OCI-LY1 (cell line): Measurements from ENCODE around the gene UQCR10.

Source experiments
- H2AFZ ChIP-seq: fragments of 200-600 bp; sonication (generic), shearing (Covaris generic); 2 replicates; pipeline ENCODE4 v1.6.0; 2014; ENCODE audit warnings: antibody characterized with exemption, mild to moderate bottlenecking, low read length
- H3F3A ChIP-seq: fragments of 200-600 bp; sonication (generic), shearing (Covaris generic); 2 replicates; pipeline ENCODE4 v1.6.0; 2014; ENCODE audit warnings: mild to moderate bottlenecking, antibody characterized with exemption, low read length, moderate library complexity; ENCODE audit not compliant: insufficient read depth
- H3K27ac ChIP-seq: fragments of 200-600 bp; sonication (generic); 2 replicates; pipeline ENCODE4 v1.5.1; 2014; ENCODE audit warnings: low read length, mixed run types, mild to moderate bottlenecking, low read depth; ENCODE audit not compliant: poor library complexity, severe bottlenecking
- H3K27me3 ChIP-seq: fragments of 200-600 bp; sonication (generic); 2 replicates; pipeline ENCODE4 v1.6.0; 2014; ENCODE audit warnings: antibody characterized with exemption, mild to moderate bottlenecking, low read length, moderate library complexity; ENCODE audit not compliant: insufficient read depth
- H3K36me3 ChIP-seq: fragments of 200-600 bp; sonication (generic); 2 replicates; pipeline ENCODE4 v1.6.1; 2014; ENCODE audit warnings: mild to moderate bottlenecking, antibody characterized with exemption, low read length, moderate library complexity, mixed read lengths; ENCODE audit not compliant: insufficient read depth
- H3K4me1 ChIP-seq: fragments of 200-600 bp; sonication (generic); 2 replicates; pipeline ENCODE4 v1.5.1; 2014; ENCODE audit warnings: mild to moderate bottlenecking, low read length, moderate library complexity; ENCODE audit not compliant: insufficient read depth, severe bottlenecking
- H3K4me2 ChIP-seq: fragments of 200-600 bp; sonication (generic), shearing (Covaris generic); 2 replicates; pipeline ENCODE4 v1.6.1; 2014; ENCODE audit warnings: low read length
- H3K4me3 ChIP-seq: fragments of 200-600 bp; sonication (generic); 2 replicates; pipeline ENCODE4 v1.5.1; 2014; ENCODE audit warnings: low read length, low read depth, mild to moderate bottlenecking, mixed read lengths; ENCODE audit not compliant: poor library complexity, severe bottlenecking
- H3K79me2 ChIP-seq: fragments of 200-600 bp; shearing (Covaris generic); 2 replicates; pipeline ENCODE4 v1.6.1; 2016; ENCODE audit warnings: mixed run types, low read length, mixed read lengths; ENCODE audit not compliant: insufficient read depth
- H3K9ac ChIP-seq: fragments of 200-600 bp; sonication (generic), shearing (Covaris generic); 2 replicates; pipeline ENCODE4 v1.6.1; 2014; ENCODE audit warnings: mild to moderate bottlenecking, low read length, mixed read lengths
- H3K9me2 ChIP-seq: fragments of 200-600 bp; sonication (generic), shearing (Covaris generic); 2 replicates; pipeline ENCODE4 v1.6.1; 2014; ENCODE audit warnings: low read depth, mild to moderate bottlenecking, low read length, mixed read lengths
- H3K9me3 ChIP-seq: fragments of 200-600 bp; shearing (Covaris generic); 2 replicates; pipeline ENCODE4 v1.6.1; 2014; ENCODE audit warnings: low read length, mixed read lengths
- H4K20me1 ChIP-seq: fragments of 200-600 bp; sonication (generic), shearing (Covaris generic); 2 replicates; pipeline ENCODE4 v1.6.0; 2016; ENCODE audit warnings: mild to moderate bottlenecking, low read length; ENCODE audit not compliant: insufficient read depth
- EZH2 ChIP-seq: fragments of 200-600 bp; sonication (generic), shearing (Covaris generic); IDR thresholded peaks from 2 replicates; pipeline ENCODE4 v1.8.0; 2017; ENCODE audit warnings: borderline replicate concordance, mixed run types, mild to moderate bottlenecking, antibody characterized with exemption, low read length, moderate library complexity, mixed read lengths
- TF ChIP-seq, protein P1 (sequence below): fragments of 200-600 bp; sonication (generic), shearing (Covaris generic); IDR thresholded peaks from 2 replicates; pipeline ENCODE4 v1.5.1; 2017; ENCODE audit warnings: mild to moderate bottlenecking, antibody characterized with exemption, low read length, moderate library complexity, mixed read lengths

UQCR10 gene

DNA sequence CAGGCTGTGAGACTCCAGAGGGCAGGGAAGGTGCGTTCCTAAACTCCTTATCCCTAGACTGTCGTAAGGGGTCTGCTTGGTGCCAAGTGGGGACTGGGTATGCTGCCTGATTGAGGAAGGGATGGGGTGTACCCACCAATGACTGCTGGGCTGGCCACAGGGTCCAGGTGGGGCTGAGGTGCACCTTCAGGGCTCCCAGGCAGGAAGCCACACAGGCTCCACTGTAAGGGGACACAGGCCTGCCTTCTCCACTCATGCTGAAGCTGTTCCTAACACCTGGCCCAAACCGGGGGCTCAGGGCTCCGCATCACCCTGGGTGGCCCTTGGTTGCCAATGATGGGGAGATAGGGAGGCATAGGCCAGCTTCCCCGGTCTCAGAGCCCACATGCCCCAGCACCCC lies 27.0 kb upstream of the UQCR10 start:
- Histone ChIP-seq H3K36me3 (0 out of 2 replicates have a peak, but pooled peaks cover 6% of the 10 kb centered on the region), H3K9me2 (no peaks in the 10 kb centered on the region), H3K4me2 (no peak overlapping the region), H3F3A (no peaks in the 10 kb centered on the region), H3K27me3 (no peaks in the 10 kb centered on the region), H3K4me3 (no peak overlapping the region), H3K79me2 (no peaks in the 10 kb centered on the region), H3K4me1 (no peaks in the 10 kb centered on the region), H3K9ac (no peak overlapping the region), H2AFZ (no peak overlapping the region), H4K20me1 (no peaks in the 10 kb centered on the region), H3K9me3 (no peaks in the 10 kb centered on the region), H3K27ac (no peak overlapping the region)
- TF ChIP-seq, protein P1, sequence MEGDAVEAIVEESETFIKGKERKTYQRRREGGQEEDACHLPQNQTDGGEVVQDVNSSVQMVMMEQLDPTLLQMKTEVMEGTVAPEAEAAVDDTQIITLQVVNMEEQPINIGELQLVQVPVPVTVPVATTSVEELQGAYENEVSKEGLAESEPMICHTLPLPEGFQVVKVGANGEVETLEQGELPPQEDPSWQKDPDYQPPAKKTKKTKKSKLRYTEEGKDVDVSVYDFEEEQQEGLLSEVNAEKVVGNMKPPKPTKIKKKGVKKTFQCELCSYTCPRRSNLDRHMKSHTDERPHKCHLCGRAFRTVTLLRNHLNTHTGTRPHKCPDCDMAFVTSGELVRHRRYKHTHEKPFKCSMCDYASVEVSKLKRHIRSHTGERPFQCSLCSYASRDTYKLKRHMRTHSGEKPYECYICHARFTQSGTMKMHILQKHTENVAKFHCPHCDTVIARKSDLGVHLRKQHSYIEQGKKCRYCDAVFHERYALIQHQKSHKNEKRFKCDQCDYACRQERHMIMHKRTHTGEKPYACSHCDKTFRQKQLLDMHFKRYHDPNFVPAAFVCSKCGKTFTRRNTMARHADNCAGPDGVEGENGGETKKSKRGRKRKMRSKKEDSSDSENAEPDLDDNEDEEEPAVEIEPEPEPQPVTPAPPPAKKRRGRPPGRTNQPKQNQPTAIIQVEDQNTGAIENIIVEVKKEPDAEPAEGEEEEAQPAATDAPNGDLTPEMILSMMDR = no peak
- TF ChIP-seq EZH2 = no peak

DNA sequence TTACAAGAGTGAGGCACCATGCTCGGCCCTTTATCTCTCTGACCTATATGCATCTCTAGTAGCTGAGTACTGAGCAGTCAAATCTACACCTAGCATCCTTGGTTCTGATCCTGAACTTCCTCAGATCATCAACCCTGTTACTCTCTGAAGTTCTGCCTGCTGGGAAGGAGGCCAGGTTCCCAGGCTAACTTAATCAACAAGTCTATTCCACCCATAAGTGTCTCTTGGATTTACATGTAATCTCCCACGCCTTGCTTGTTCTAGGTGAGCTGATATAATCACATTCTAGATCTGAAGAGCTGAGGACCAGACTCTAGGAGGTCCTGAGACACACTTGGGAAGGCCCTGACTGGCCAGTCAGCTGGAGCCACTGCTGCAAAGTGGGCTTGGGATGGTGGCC lies 25.2 kb upstream of the UQCR10 start:
- Histone ChIP-seq H3K27me3 (no peaks in the 10 kb centered on the region), H3K9ac (no peak overlapping the region), H4K20me1 (no peaks in the 10 kb centered on the region), H3F3A (no peaks in the 10 kb centered on the region), H3K79me2 (no peaks in the 10 kb centered on the region), H2AFZ (no peak overlapping the region), H3K9me3 (no peaks in the 10 kb centered on the region), H3K9me2 (no peaks in the 10 kb centered on the region), H3K4me2 (no peak overlapping the region), H3K4me3 (no peak overlapping the region), H3K4me1 (no peaks in the 10 kb centered on the region), H3K36me3 (0 out of 2 replicates have a peak, but pooled peaks cover 6% of the 10 kb centered on the region), H3K27ac (no peak overlapping the region)
- TF ChIP-seq, protein P1 = no peak
- TF ChIP-seq EZH2 = no peak

DNA sequence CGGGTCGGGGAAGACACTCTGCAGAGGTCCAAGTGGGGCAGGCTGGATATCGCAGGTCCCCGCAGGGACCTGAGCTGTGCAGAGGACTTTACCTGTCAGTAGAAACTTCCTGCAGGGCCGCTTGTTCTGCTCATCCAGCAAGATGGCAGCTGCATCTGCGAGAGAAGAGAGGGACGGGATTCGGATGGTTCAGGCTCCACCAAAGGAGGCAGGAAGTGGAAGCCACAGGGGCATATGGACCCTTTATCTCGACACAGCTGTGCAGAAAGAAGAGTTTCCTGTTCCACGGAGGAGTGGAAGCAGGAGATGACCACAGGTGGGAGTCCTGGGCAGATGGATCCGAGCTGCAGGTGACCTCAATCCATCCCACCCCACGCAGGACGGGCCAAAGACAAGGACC lies 24.8 kb upstream of the UQCR10 start:
- Histone ChIP-seq H4K20me1 (no peaks in the 10 kb centered on the region), H3K36me3 (0 out of 2 replicates have a peak, but pooled peaks cover 6% of the 10 kb centered on the region), H3K4me1 (no peaks in the 10 kb centered on the region), H3K79me2 (no peaks in the 10 kb centered on the region), H3K4me3 (no peak overlapping the region), H3K9me3 (no peaks in the 10 kb centered on the region), H3K27me3 (no peaks in the 10 kb centered on the region), H3K27ac (no peak overlapping the region), H2AFZ (no peak overlapping the region), H3K4me2 (no peak overlapping the region), H3K9me2 (no peaks in the 10 kb centered on the region), H3F3A (no peaks in the 10 kb centered on the region), H3K9ac (no peak overlapping the region)
- TF ChIP-seq EZH2 = no peak
- TF ChIP-seq, protein P1 = no peak
